Measurements from ENCODE around the gene NPAT.
"Not testable (repeated sequence)": the region's sequence is repeated elsewhere in the genome, so short reads cannot be mapped to it uniquely, and the experiment has no call there.

Gene NPAT

DNA sequence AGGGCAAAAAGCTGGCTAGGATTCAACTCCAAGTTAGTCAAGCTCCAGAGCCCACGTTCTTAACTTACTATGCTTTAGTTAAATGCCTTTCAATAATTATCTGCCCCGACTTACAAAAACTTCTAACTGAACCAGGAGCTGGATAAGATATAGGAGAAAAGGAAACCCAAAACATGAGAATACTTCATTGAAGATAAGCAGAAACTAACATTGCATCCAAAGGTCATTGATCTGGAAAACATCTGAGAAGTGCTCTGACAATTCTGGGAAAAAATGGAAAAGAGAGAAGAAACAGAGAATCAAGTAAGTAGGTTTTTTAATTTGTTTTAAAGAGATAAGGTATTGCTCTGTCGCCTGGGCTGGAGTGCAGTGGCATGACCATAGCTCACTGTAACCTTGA is 73.9 kb downstream of the NPAT start:
- no peak for DNase-seq (ENCODE audit: low read depth in 2 of 2)

DNA sequence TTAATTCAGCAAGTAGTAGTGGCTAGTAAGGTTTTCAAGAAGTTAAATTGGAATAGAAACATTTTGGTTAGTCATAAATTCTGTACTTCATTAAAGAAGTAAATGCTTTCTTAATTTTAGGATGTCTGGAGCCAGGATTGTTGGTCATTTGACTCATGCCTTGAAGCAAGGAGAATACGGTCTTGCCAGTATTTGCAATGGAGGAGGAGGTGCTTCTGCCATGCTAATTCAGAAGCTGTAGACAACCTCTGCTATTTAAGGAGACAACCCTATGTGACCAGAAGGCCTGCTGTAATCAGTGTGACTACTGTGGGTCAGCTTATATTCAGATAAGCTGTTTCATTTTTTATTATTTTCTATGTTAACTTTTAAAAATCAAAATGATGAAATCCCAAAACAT is 75.3 kb downstream of the NPAT start:
- DNase-seq (ENCODE audit: low read depth in 2 of 2), result no peak

DNA sequence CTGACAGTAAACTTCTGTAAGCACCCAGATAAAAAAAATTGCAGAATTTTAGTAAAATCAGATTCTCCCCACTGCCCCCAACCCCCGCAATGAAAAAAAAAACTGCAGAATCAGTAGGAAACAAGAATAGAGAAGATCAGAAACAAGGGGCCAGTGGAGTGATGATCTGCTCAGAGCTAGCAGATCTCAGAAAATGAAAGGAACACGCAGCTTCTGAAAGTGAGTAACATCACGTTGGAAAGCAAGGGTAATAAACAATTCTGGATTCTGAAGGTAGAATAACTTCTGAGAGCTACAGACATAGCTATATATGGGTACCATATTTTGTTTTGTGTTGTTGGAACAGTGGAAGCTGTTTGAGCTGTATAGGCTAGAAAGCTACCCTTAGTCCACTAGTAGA is 77.8 kb downstream of the NPAT start:
- DNase-seq (ENCODE audit: low read depth in 2 of 2), result no peak

DNA sequence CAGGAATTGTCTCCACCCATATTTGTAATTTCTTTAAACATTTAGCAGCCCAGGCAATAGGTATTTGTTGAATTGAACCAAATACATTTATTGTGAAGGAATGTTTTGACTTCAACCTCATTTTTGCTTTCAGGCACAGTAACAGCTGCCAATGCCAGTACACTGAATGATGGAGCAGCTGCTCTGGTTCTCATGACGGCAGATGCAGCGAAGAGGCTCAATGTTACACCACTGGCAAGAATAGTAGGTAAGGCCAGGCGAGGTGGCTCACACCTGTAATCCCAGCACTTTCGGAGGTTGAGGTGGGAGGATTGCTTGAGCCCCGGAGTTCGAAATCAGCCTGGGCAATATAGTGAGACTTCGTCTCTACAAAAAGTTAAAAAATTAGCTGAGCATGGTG is 80.1 kb downstream of the NPAT start:
- no peak for DNase-seq (ENCODE audit: low read depth in 2 of 2)

DNA sequence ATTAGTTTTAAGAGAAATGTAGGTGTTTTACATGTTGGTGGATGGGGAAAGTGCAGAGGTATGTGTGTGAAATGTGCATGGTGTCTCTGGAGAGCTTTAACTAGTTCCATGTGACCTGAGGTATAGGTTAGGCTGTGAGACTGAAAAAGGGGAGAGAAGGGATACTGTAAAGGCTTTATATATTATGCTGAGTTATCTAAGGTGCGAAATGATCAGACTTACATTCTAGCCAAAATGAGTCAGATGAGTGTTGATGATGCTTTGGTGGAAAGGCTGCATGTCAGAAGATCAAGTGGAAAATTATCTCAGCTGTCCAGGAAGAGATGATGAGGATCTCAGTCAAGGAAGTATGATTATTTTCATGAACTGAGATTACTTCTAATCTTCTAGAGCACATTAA is 85.2 kb downstream of the NPAT start:
- no peak for DNase-seq (ENCODE audit: low read depth in 2 of 2)

DNA sequence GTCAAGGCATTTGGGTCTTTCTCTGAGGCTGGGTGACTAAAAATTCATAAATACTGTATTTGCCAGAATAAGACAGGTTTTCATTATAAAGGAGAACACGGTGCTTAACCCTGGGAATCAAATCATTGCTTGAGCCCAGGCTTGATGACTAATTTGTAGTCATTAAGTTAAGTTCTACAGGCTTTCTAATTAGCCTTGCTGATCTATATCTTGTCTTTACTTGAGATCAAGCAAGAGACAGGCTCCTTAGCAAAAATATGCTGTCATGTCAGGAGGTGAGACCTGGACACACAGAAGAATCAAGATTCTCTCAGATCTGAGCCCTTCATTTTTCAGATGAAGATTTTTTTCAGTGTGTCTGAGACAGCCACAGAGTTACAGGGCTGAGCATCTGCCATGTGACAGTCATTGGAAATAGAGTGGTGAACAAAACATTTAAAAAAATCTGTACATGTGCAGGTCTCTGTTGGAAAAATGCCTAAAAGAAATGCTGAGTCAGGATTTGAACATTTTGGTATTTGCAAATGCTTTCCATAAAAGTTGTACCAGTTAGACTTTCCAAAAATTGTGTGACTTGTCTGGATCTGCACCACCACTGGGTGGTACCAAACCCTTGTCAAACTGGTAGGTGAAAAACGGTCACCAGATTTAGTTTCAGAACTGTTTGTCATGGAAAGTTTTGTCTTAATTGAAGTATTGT is 86.4 kb downstream of the NPAT start:
- DNase-seq (ENCODE audit: low read depth in 2 of 2), result peak in 1 of 2 donors; percentile 10

DNA sequence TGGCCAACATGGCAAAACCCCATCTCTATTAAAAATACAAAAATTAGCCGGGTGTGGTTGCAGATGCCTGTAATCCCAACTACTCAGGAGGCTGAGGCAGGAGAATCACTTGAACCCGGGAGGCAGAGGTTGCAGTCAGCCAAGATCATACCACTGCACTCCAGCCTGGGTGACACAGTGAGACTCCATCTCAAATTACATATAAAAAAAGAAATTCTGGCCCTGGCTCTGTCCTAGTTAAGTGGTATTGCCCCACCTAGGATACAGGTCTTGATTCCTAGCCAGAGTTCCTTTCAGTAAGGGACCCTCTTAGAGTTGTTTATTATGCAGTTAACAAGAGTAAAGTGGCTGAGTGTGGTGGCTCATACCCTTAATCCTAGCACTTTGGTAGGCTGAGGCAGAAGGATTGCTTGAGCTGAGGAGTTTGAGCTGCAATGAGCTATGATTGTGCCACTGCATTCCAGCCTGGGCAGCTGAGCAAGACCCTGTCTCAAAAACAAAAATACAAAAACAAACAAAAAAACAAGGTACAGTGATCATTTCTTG is 89.4 kb downstream of the NPAT start:
- not testable (repeated sequence) for DNase-seq (ENCODE audit: low read depth in 2 of 2)

DNA sequence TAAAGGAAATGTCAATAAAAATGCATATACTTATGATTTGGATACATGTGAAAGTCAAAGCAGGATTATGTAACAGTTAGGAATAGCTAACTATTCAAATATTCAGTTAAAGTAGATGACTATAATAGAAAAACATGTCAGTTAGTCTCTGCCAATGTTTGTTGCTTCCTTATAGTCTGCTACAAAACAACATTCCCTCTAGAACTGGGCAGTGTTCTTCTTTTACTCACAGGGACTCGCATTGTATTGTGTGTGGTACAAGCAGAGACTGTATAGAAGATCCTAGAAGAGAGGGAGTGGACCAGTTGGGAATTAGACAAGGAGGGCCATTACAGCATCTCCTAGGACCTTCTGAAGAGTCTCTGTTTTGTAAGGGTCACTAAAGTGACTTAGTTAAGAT is 90.4 kb downstream of the NPAT start:
- no peak for DNase-seq (ENCODE audit: low read depth in 2 of 2)

DNA sequence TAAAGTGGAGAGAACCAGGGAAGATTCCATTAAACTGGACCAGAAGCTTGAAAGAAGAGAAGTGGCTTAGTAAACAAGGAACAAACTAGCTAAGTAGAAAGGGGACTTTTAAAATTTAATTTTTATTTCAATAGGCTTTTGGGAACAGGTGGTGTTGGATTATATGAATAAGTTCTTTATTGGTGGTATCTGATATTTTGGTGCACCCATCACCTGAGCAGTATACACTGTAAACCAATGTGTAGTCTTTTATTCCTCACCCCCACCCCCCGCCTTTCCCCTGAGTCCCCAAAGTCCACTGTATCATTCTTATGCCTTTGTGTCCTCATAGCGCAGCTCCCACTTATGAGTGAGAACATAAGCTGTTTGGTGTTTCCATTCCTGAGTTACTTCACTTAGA is 93.7 kb downstream of the NPAT start:
- no peak for DNase-seq (ENCODE audit: low read depth in 2 of 2)

DNA sequence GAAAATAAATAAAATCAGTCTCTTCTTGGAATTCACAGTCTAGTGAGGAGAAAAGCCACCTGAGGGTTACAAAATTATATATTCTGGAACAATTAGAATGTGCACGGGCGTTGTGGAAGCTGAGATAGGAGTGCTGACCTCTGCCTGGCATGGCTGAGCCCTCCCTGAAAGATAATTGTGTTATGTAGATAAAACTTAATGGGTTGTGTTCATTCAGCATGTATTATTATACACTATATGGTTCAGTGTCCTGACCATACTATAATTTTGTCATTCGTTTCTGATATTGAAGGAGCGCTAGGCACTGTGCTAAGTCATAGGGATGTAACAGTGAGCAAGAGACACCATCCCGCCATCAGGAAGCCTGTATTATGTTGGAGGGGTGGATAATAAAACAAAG is 97.3 kb downstream of the NPAT start:
- no peak for DNase-seq (ENCODE audit: low read depth in 2 of 2)

DNA sequence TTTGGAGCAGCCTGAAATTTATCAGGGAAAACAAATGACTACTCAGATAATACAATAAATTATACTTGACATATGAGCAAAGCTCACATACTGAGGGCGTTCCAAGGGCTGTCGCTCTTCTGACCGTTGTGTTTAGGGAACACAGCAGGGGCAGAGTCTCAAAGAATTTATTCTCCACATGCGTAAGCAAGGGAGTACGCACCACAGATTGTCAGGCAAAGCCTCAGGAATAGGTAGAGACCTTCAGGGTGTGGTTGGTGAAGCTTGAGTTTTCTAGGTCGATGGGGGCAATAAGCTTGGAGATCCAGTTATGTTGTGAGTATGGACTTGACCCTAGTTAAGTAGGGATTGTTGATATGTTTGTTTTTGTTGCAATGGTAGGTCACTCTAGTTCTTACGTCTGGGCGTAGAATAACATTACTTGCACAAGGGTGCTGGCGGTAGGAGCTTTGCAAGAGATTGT is 100.2 kb downstream of the NPAT start:
- DNase-seq (ENCODE audit: low read depth in 2 of 2), result no peak

DNA sequence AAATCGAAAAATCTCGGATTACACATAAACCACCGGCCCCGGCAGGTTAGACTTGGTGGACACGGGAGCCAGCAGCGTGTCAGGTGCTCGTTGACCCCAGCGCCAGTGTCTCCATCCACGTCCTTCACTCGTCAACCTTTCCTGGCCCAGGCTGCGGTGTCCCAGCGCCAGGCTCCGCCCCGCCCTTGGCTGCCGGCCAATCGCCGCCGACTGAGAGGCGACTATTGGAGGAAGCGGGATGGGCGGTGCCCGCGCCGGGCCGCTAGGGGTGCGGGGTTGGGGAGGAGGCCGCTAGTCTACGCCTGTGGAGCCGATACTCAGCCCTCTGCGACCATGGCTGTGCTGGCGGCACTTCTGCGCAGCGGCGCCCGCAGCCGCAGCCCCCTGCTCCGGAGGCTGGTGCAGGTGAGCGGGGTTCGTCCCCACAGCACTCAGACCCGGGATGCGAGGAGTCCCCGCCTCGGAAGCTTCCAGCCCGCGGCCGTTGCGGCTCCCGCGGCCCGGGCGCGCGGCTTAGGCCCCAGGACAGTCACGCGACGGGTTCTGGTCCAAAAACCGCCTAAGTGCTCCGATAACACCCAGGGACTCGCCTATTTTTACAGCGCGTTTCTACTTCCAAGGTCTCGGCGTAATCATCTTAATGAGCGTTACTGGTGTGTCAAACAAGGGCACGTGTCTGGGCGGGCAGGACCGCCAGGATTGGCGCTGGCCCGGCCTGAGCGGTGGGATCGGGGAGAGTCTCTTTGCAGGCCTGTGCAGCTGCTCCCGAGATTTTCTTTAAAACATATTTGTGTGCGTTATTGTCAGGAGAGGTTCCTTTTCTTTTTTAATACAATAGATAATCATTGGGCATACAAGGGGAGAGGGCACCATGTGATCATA is 100.9 kb downstream of the NPAT start, which contains the start of gene ACAT1:
Gene ACAT1, plus strand, starts transcription at position 294 of the 882 bp plus-strand sequence. Its CDS starts 40 bp downstream, at position 334.
- peak; percentile 86 to 89 for DNase-seq (ENCODE audit: low read depth in 2 of 2)

DNA sequence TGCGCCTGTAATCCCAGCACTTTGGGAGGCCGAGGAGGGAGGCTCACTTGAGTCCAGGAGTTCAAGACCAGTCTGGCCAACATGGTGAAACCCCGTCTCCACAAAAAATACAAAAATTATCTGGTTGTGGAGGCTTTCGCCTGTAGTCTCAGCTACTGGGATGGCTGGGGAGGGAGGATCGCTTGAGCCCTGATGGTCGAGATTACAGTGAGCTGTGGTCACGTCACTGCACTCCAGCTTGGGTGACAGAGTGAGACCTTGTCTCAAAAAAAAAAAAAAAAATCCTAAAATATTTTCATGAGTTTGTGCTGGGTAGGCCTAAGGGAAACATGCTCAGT is 101.5 kb downstream of the NPAT start:
- DNase-seq (ENCODE audit: low read depth in 2 of 2), result not testable (repeated sequence)

DNA sequence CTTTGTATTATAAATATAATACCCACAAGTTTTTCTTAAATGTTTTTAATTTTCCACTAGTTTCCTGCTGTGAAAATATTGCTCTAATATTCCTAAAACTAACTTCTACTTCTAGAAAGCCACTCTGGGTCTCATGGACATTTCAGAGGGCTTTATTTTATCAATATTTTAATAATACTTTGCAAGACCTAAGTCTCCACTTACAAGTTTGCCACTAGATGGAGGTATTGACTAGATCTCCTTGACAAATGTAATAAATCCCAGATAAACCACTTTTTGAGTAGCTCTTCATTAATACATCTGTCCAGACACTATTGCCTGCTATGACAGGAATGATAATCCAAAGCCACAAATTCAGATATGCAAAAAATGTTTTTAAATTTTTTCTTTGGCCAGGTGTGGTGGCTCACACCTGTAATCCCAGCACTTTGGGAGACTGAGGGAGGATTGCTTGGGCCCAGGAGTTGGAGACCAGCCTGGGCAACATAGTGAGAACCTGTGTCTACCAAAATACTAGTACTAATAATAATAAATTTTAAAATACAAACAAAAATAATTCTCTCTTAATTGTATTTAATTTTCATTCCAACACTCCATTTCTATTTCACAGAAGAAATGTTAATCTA is 104.6 kb downstream of the NPAT start:
- DNase-seq (ENCODE audit: low read depth in 2 of 2), result no peak

DNA sequence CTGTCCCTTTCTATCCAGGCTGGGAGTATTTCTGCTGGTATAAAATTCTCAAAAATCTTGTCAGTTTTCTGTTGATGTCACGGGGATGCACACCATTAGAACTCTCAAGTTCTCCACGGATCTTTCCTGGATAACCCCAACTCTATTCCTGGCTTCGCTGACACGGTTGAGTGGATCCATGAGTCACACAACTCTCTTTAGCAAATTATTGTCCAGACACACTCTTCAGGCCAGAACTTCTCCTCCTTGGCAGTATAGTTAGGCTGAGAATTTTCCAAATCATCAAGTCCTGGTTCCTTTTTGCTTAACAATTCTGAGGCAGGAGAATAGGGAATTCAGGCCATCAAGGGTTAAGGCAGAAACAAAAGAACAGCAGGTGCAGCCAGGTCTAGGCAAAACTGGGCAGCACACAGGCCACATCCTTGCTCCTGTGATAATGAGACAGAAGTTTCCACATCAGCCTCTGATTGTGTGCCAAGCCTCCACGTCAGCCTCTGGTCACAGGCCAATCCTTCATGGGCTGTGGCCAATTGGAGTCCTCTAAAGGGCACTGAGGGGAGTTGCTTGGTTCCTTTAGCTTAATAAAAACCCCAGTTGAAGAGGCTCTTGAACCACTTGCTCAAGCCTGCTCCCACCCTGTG is 106.8 kb downstream of the NPAT start:
- DNase-seq (ENCODE audit: low read depth in 2 of 2), result no peak

DNA sequence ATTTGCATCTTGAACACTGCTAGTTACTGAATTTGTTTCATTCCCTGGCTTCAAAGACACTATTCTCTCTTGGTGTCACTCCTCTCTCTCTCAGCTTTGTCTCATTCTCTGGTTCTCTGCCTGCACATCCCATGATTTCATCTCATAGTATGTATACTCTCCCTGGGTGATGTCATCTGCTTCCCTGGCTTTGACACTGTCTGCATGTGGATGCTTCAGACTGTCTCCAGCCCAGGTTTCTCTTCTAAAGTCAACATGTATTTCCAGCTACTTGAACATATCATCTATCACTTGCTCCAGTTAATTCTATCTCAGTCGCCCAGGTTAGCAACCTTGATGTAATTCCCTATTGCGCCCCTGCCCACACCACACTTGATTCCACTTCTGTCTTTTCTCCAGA is 110.4 kb downstream of the NPAT start:
- DNase-seq (ENCODE audit: low read depth in 2 of 2), result no peak

DNA sequence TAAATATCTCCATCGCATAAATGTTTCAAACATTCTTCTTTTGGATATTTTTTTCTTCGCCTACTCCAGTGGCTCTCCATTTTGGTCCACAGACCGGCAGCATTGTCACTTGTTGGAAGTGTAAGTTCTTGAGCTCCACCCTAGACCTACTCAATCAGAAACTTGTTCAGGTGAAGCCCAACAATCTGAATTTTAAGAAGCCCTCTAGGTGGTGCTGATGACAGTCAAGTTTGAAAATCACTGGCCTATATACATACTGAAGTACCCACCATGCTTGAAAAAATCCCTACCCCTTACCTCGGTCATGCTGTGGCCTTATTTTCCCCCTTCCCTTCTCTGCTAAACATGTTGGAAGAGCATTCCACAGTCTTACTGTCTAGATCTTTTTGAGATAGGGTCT is 111.3 kb downstream of the NPAT start:
- no peak for DNase-seq (ENCODE audit: low read depth in 2 of 2)
